Osteocyte (in vitro differentiated cells): ENCODE data around the gene LRBA. TPM values are rescaled to one million over a fixed set of nuclear protein-coding genes. Genes with fewer than 3 reads are reported as not detected.
A peak's percentile ranks its signal among the peaks of the same experiment; 100 is the strongest.

Experiments used
- DNase-seq: peaks from one replicate; pipeline ENCODE4 v3.0.0; 2021; ENCODE audit warnings: mixed read lengths; ENCODE audit not compliant: unreplicated experiment; ENCODE audit errors: extremely low spot score
- H3K27ac Mint-ChIP-seq: one replicate; pipeline ENCODE4 v1.8.0; 2021; ENCODE audit warnings: mild to moderate bottlenecking, mixed read lengths; ENCODE audit not compliant: unreplicated experiment
- H3K27me3 Mint-ChIP-seq: one replicate; pipeline ENCODE4 v1.8.0; 2021; ENCODE audit warnings: mixed read lengths; ENCODE audit not compliant: unreplicated experiment
- H3K36me3 Mint-ChIP-seq: one replicate; pipeline ENCODE4 v1.8.0; 2021; ENCODE audit warnings: mixed read lengths; ENCODE audit not compliant: unreplicated experiment
- H3K4me1 Mint-ChIP-seq: one replicate; pipeline ENCODE4 v1.8.0; 2021; ENCODE audit warnings: mixed read lengths; ENCODE audit not compliant: unreplicated experiment
- H3K4me3 Mint-ChIP-seq: one replicate; pipeline ENCODE4 v1.8.0; 2021; ENCODE audit warnings: mild to moderate bottlenecking, moderate library complexity, mixed read lengths; ENCODE audit not compliant: unreplicated experiment
- H3K9me3 Mint-ChIP-seq: one replicate; pipeline ENCODE4 v1.8.0; 2021; ENCODE audit warnings: mixed read lengths; ENCODE audit not compliant: unreplicated experiment
- total RNA-seq: library from RNA; stranded (reverse); gene quantifications from 2 replicates; pipeline ENCODE4 v1.2.1, GENCODE V29; 2021
- TF ChIP-seq, protein P1 (sequence below): fragments of 200-600 bp; sonication (generic); IDR thresholded peaks from 2 replicates; pipeline ENCODE4 v1.5.0; 2021; ENCODE audit warnings: antibody characterized with exemption, mild to moderate bottlenecking, moderate library complexity

LRBA gene
- total RNA-seq, 1 donor from 2014 or later = 40.8 TPM

- TF ChIP-seq, protein P1, sequence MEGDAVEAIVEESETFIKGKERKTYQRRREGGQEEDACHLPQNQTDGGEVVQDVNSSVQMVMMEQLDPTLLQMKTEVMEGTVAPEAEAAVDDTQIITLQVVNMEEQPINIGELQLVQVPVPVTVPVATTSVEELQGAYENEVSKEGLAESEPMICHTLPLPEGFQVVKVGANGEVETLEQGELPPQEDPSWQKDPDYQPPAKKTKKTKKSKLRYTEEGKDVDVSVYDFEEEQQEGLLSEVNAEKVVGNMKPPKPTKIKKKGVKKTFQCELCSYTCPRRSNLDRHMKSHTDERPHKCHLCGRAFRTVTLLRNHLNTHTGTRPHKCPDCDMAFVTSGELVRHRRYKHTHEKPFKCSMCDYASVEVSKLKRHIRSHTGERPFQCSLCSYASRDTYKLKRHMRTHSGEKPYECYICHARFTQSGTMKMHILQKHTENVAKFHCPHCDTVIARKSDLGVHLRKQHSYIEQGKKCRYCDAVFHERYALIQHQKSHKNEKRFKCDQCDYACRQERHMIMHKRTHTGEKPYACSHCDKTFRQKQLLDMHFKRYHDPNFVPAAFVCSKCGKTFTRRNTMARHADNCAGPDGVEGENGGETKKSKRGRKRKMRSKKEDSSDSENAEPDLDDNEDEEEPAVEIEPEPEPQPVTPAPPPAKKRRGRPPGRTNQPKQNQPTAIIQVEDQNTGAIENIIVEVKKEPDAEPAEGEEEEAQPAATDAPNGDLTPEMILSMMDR = no peak
- no peaks in the 10 kb centered on the region for H3K9me3 Mint-ChIP-seq
Observed at GRCh38 chr4:150771382-150771781, 243.7 kb downstream of the LRBA start.

GRCh38 chr4:150769845-150770244 lies 245.2 kb downstream of the LRBA start:
- TF ChIP-seq, protein P1 = no peak
- no peaks in the 10 kb centered on the region for H3K9me3 Mint-ChIP-seq
- no peaks in the 10 kb centered on the region for H3K27me3 Mint-ChIP-seq
- peaks cover 14% of the 10 kb centered on the region for H3K4me1 Mint-ChIP-seq
- H3K27ac Mint-ChIP-seq = no peak overlapping the region
- peaks cover 8% of the 10 kb centered on the region for H3K36me3 Mint-ChIP-seq
- no peak for DNase-seq
- H3K4me3 Mint-ChIP-seq = no peak overlapping the region

More at GRCh38 chr4:150771382-150771781, 243.7 kb downstream of the LRBA start:
- Mint-ChIP-seq H3K27ac (no peak overlapping the region), H3K4me1 (peaks cover 14% of the 10 kb centered on the region), H3K27me3 (no peaks in the 10 kb centered on the region), H3K4me3 (no peak overlapping the region), H3K36me3 (peaks cover 8% of the 10 kb centered on the region)
- no peak for DNase-seq

DNA sequence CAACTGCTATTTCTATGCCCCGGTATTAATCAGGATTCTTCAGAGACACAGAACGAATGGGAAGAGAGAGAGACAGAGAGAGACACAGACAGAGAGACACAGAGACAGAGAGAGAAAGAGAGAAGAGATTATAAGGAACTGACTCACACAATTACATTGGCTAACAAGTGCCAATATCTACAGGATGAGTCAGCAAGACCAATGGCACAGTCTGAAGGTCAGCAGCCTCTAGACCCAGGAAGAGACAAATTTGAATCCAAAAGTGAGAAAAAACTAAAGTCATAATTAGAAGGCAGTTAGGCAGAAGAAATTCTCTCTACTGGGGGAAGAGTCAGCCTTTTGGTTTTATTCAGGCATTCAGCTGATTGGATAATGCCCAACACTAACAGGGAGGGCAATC lies 245.8 kb downstream of the LRBA start:
- no peak for DNase-seq
- Mint-ChIP-seq H3K9me3 (peaks cover 5% of the 10 kb centered on the region), H3K4me3 (no peak overlapping the region), H3K27me3 (no peaks in the 10 kb centered on the region), H3K4me1 (peaks cover 14% of the 10 kb centered on the region), H3K27ac (peak overlapping the region; percentile 31), H3K36me3 (peaks cover 10% of the 10 kb centered on the region)
- TF ChIP-seq, protein P1 = no peak

DNA sequence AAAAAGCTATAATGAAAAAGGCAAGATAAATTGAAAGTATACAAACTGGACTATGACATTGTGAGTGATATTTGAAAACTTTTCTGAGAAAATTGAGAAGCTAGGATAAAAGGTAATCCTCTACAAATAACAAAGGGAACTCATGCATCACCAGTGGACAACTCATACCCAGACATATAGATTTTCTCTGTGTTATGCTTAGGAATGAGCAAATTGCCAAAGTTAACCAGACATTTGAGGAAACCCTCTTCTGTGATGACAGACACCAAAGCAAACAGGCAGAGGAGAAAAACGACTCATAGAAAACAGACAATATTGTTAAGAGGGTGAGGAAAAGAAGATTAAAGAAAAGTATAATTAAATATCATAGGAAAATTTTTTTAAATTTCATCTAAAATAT lies 246.6 kb downstream of the LRBA start:
- no peaks in the 10 kb centered on the region for H3K27me3 Mint-ChIP-seq

DNA sequence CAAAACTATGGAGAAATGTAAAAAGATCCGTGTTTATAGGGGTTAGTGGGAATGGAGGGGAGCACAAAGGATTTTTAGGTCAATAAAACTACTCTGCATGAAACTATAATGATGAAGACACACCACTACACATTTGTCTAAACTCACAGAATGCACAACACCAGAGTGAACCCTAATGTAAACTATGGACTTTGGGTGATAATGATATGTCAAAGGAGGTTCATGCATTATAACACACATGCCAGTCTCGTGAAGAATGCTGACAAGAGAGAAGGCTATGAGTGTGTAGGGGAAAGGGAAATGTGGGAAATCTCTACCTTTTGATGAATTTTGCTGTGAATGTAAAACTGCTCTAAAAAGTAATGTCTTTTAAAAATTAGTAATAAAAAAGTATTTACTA lies 249.9 kb downstream of the LRBA start:
- Mint-ChIP-seq H3K27me3 (no peaks in the 10 kb centered on the region), H3K4me1 (peaks cover 14% of the 10 kb centered on the region), H3K36me3 (peaks cover 15% of the 10 kb centered on the region), H3K4me3 (no peak overlapping the region), H3K27ac (no peak overlapping the region), H3K9me3 (peaks cover 7% of the 10 kb centered on the region)
- DNase-seq = no peak
- TF ChIP-seq, protein P1 = no peak

More for the DNA sequence above, 246.6 kb downstream of the LRBA start:
- TF ChIP-seq, protein P1 = no peak
- Mint-ChIP-seq H3K36me3 (peaks cover 12% of the 10 kb centered on the region), H3K9me3 (peaks cover 7% of the 10 kb centered on the region), H3K4me1 (peaks cover 14% of the 10 kb centered on the region), H3K27ac (no peak overlapping the region), H3K4me3 (no peak overlapping the region)
- no peak for DNase-seq
